ENCODE results near the gene NSF.
"Not testable (repeated sequence)": the region's sequence is repeated elsewhere in the genome, so short reads cannot be mapped to it uniquely, and the experiment has no call there.

NSF gene

DNA sequence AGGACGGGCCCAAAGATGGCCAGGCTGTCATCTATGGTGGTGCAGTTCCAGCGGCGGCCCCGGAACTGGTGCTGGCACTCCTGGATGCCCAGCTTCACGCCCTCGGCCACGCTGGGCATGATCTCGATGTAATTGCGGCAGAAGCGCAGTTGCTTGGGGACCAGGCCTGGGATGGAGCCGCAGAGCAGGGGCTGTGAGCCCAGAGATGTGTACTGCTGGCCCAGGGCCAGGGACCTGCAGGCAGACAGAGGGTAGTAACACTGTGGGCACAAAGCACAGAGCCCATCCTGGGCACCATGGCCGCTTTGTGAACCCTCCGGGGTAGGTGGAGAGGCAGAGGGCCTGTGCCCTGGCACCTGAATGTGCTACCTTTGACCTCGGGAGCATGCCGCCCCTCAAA is 183.2 kb downstream of the NSF start:
- no peak for DNase-seq (ENCODE audit: low read depth, low spot score)

DNA sequence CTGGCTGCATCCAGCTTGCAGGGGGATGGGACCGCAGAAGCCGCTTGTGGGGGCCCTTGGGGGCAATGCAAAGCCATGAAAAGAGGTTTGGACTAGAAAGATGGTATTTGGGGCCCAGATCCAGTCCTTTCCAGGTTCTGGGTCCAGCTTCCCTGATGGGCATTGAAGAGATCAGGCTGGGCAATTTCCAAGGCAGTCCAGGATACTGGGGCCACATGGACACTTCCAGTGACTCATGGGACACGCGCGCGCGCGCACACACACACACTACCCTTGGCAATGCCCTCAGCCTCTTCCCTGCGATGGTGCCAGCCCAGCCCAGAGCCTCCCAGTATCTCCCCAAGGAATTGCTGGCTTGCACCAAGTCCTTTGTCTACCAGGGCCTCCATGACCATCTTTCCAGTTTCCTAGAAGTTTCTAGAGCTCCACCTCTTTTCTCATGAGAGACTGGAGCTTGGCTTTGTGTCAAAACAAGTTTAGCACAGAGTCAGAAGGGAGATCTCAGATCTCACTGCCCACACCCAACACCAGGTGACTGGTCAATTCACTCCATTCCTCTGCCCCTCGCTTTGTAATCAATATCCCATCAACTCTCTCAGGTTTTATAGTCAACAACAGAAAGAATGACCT is 183.8 kb downstream of the NSF start:
- DNase-seq (ENCODE audit: low read depth, low spot score) = no peak

DNA sequence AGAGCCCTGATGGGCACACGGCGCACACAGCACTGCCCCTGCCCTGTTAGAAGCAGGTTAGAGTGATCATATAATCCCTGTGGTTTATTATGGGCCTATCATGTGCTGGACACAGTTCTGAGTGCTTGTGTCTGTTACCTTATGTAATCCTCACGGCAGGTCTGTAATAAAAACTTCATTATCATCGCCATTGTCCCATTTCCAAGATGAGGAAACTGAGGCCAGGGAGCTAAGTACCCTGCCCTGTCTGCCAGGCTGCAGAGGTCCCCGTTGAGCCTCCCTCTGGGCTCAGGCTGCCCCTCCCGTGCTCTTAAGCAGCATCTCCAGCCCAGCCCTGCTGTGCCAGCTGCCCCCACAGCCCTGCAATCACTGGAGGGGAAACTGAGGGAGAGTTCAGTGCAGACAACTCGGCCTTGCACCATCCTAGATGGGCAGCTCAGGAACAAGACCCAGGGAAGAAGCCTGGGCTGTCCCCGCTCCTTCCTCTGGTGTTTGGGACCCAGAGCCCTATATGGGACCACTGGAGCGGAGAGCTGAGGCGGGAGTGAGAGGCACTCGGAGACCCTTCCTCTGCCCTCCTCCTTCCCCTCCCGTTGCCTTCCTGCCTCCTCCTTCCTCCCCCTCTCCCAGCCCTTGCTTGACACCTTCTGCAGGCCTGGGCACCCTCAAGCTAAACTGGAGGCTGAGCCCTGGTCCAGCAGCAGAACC is 186.0 kb downstream of the NSF start:
- no peak for DNase-seq (ENCODE audit: low read depth, low spot score)

DNA sequence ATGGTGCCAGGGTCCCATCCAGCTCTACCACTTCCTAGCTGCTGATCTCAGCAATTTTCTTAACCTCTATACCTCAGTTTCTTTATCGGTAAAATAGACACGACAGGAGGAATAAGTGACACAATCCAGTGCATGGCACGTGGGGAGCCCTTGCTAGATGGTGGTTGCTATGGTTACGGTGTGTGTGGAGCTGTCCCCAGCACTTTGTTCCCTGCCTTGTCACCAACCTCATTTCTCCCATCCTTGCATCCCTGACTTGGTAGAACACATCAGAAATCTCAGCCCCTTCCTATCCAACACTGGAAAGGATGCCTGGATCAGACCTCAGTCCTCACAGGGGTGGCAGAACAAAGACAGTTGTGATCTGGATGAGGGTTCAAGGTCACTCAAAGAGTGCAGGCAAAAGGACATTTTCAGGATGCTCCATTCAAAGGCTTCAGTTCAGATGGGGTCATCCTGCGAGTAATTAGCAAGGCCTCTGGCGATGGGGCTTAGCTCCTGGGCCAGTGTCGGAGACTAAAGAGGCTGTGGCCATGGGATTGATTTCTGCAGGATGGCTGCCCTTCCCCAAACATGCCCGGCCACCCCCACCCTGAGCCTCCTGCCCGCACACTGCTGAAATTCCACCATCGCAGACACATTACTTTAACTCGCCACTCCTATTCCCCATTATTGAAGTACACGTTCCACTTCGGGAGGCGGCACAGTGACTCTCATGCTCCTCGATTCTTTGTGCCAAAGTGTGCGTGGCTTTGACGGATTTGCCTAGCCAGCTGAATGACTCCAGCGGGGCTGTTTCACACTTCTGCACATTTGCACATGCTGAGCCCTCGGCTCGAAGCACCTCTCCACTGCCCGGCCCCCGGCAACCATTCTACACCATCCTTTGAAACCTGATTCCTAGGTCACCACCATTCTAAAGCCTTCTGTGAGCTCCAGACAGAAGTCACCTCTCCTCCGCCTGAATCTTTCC is 187.8 kb downstream of the NSF start:
- DNase-seq (ENCODE audit: low read depth, low spot score) = no peak

DNA sequence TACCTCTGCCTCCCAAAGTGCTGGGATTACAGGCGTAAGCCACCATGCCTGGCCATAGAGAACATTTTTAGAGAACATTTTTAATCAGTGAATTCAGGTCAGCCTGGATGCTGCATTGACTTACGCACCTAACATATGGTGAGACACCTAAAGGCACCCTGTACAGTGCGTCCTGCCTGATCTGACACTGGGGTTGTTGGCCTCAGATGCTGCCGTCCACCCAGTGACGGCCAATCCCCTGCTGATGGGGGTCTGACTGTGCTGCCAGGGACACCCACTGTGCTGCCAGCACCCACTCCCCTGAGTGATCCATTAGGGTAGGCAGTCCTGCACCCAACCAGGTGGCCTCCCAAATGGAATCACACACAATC is 189.5 kb downstream of the NSF start:
- no peak for DNase-seq (ENCODE audit: low read depth, low spot score)

DNA sequence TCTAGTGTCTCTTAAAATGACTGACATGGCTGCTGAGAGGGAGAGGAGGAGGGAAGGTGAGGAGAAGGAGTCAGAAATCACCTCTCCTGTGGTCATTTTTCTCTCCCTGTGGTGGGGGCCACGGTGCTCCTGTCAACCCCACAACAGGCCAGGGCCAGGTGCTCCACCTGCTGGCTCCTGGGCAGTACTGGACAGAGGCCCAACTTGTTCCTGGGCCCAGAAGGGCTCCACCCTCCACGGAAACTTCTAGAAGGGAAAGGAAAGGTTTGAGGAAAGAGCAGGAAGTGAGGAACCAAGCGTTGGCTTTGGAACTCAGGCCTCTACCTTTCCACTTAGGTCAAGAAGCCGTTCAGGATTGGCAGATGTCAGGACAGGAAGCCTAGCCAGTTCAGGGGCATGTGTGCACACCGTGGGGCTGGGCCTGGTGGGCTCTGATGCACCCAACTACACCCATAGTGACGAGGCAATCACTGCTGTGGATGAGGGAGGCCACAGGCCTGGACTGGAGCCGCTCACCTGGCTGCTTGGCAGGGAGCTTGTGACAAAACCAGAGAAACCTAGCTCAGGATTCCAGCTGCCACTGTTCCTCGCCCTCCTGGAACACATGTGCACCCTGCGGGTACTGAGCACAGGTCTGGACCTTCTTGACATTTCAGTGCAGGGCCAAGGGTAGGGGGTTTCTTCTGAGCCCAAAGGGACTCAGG is 191.9 kb downstream of the NSF start:
- no peak for DNase-seq (ENCODE audit: low read depth, low spot score)

DNA sequence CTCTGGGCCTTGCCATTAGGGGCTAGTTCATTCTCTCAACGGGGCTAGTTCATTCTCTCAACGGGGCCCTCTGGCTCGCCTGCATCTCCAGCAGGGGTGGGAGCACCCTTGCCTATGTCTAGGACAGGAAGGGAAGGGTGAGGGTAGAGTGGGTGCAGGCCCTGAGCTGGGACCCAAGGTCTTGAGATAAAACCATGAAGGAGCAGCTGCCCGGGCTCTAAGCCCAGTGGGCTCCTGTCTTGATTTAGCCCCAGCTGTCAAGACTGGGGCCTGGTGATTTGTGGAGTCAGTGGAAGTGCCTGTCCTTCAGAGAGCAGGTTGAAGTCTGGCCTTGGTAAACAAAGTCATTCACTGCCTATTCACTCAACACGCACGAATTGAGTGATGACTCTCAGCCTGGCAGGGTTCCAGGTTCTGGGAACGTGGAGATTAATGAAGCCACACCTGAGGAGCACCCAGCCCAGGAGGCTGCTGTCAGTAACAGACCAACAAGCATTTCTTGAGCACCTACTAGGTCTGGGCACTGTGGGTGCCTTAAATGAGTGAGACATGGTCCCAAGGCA is 192.6 kb downstream of the NSF start:
- no peak for DNase-seq (ENCODE audit: low read depth, low spot score)

DNA sequence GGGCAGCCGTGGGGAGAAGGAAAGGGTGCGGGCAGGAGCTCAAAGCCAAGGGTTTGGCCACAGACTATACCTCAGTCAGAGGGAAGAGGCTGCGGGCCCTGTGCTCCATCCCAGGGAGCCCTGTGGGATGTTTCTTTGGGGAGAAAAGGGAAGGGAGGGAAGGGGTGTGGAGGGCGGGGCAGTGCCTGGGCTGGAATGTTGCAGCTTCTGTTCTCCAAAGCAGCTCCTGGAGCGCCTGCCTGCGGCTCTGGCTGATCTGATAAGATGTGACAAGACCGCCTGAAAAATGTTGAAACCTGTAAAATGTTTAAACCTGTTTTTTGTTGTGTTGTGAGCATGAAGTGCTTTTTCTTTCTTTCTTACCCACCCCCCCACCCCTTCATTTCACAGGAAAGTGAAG is 195.2 kb downstream of the NSF start:
- DNase-seq (ENCODE audit: low read depth, low spot score) = no peak

DNA sequence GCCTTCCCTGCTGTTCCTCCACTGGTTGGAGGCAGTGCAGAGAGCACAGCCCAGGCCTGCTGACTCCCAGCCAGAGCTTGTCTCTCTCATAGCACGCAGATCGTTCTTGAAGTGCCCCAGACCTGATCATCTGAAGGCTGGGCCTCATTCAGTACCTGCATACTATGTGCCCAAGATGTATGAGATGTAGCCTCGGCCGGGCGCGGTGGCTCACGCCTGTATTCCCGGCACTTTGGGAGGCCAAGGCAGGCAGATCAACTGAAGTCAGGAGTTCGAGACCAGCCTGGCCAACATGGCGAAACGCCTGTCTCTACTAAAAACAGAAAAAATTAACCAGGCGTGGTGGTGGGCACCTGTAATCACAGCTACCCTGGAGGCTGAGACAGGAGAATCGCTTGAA is 197.0 kb downstream of the NSF start:
- no peak for DNase-seq (ENCODE audit: low read depth, low spot score)

DNA sequence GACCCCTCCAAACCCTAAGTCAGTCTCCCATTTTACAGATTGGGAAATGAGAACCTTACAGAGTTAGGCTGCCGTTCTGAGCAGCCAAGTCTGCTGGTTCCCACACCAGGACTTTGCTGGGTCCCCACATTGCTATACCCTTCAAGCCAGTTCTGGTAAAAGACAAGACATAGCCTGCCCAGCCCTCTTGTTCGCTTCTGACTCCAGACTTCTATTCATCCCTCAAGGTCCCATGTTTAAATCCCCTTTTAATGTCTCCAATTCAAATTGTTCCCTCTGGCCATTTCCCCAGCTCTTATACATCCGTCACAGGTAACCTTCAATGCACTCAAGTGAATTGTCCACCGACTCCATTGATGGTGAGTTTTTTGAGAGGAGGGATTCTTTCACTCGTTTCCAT is 197.8 kb downstream of the NSF start:
- no peak for DNase-seq (ENCODE audit: low read depth, low spot score)

DNA sequence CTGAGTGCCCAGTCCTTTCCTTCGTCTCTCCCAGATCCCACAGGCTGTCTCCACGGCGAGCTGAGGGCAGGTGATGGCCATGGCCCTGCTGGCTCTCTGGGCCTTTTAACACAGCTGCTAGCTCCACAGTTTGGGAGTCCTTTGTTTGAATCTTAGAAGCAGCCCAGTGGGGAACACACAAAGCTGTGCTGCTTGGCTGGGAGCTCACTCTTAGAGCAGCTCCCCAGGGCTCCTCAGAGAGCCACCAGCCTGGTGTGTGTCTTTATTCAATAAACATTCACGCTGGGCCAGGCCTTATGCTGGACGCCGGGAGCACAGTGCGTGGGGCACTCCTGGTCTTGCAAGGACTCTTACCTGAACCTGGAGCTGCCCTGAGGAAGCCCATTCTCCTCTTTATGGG is 198.3 kb downstream of the NSF start:
- DNase-seq (ENCODE audit: low read depth, low spot score) = no peak

DNA sequence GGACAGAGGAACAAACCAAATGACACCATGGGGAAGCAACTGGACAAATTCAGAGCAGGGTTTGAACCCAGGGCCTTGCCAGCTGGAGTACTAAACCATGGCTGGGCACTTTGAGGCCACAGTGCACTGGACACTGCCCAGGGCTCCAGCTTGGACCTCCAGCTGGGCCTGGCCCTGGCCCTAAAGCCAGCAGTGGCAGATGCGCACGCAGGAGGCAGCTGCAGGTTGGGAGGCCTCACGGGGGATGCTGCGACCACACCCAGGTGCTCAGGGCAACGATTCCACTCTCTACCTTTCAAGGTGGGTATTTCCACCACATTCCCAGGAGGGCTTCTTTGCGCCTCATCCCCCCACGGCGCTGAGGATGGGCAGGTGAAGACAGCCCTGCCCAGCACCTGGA is 199.1 kb downstream of the NSF start:
- DNase-seq (ENCODE audit: low read depth, low spot score) = no peak

DNA sequence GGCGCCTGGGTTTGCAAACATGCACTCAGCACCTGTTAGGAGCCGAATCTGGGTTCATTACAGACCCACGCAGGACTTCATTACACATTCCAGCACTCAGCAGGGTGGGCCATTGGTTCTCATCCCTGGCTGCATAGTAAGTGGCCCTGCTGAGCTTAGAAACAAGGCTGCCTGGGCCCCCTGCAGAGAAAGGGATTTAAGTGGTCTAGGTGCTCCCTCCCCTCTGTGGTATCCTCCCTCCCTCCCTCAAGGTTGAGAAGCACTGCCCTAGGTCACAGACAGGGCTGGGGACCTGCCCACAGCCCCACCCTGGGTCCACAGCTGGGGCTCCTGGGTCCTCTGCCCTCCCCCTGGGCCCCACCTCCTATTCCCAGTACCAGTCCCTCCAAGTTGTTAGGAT is 199.7 kb downstream of the NSF start:
- no peak for DNase-seq (ENCODE audit: low read depth, low spot score)

DNA sequence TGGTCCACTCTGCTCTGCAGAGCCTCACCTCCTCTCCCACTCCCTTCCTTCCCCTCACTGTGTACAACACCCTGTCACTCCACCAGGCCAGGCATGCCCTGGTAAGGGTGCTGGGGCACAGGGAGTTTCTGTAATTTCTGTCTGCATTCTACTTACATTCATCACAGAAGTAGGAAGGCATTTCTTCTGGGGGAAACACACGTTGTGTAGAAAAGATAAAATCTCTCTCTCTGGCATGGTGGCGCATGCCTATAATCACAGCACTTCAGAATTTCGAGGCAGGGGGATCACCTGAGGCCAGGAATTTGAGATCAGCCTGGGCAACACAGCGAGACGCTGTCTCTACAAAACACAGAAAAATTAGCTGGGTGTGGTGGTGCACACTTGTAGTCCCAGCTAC is 201.1 kb downstream of the NSF start:
- no peak for DNase-seq (ENCODE audit: low read depth, low spot score)

DNA sequence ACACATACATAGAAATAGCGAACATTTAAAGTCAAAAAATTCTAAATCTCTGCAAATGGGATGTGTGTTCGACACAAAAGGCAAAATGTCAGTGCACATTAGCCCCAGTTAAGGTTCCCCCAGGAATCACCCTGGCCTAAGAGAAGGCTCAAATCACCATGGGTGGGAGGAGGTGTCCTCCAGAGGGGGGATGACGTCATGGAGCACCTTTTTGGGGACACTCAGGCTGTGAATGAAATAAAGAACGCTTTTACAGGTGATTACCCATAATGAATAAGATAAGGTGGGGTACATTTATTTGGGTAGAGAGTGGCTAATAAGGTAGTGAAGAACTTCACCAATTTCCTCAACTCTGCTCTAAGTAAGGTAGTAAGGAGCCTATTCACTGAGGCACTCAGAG is 201.6 kb downstream of the NSF start:
- DNase-seq (ENCODE audit: low read depth, low spot score) = no peak

DNA sequence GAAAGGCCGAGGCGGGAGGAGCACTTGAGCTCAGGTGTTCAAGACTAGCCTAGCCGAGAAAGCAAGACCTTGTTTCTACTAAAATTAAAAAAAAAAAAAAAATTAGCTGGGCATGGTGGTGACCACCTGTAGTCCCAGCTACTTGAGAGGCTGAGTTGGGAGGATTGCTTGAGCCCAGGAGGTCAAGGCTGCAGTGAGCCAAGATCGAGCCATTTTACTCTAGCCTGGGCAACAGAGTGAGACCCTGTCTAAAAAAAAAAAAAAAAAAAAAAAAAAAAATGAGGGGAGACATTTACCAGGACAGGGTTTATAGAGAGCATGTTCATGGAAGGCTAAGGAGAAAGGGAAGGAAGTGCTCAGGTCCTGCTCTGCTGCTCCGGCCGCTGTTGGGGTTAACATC is 202.6 kb downstream of the NSF start:
- not testable (repeated sequence) for DNase-seq (ENCODE audit: low read depth, low spot score)

DNA sequence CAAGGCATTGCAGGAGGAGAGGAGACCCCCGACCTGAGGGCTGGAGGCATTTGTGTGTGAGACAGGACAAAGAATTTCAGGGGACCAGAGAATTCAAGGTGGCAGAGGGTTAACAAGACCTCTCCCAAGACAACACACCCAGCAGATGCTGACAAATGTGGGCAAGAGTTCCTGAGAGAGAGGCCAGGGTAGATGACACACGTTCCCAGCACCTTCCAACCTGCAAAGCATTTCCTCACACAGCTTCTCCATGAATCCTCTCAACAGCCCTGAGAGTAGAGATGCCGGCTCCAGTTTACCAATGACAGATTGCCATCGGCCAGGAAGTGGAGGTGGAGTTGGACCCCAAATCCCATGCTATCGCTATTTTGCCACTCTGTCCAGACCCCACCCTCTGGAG is 203.1 kb downstream of the NSF start:
- no peak for DNase-seq (ENCODE audit: low read depth, low spot score)

DNA sequence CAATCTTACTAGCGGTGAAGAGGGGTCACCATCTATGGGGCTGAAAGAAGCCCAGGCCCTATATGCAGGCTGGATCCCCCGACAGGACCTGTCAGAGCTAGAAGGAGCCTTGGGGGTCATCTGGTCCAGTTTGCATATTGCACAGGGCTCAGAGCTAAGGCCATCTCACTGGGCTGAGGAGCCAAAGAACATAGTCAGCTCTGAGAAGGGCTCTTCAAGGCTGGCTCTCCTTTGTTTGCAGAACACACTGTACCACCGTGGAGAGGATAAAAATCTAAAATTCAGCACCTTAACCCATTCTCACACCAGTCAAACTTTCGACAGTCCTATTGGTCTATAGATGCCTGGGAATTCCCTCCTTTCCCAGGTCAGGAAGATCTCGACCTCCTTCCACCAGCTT is 203.8 kb downstream of the NSF start:
- no peak for DNase-seq (ENCODE audit: low read depth, low spot score)

DNA sequence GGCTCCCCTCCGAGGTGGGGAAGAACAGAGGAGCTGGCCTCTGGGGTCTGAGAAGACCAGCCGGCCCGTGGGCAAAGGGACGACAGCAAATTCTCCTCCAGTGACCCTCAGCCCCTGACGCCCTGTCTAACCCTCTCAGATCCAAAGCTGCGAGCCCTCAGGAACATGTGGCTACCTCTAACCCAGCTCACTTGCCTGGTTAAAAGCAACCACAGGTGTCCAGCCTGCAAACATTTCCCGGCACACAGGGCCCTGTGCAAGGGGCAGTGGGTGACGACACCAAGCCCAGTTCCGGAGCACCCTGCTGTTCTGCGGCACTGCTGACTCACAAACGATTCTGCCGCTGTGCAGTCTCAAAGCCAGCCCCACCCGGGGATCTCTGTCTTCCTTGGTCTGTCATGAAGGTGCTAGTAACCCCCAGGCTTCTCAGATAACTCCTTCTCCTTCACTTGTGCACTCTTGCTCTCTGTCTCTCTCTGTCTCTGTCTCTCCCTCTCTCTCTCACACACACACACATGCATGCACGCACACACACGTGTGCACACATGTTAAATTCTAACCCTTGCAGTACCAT is 205.0 kb downstream of the NSF start:
- peak; percentile 50 for DNase-seq (ENCODE audit: low read depth, low spot score)

DNA sequence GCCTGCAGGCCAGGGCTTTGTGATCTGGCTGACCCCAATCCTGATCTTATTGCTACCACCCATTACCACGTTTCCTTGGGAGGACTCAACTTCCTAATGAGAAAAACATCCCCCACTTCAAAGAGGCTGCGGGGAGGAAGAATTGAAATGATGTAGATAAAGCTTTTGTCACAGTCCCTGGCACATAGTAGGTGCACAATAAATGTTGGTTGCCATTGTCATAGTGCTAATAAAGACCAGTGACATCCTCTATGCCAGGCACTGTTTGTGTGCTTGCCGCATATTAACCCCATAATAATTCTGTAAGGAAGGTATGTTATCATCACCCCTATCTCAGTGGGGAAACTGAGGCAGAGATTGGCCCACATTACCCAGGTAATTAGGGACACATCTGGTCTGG is 205.6 kb downstream of the NSF start:
- DNase-seq (ENCODE audit: low read depth, low spot score) = no peak

DNA sequence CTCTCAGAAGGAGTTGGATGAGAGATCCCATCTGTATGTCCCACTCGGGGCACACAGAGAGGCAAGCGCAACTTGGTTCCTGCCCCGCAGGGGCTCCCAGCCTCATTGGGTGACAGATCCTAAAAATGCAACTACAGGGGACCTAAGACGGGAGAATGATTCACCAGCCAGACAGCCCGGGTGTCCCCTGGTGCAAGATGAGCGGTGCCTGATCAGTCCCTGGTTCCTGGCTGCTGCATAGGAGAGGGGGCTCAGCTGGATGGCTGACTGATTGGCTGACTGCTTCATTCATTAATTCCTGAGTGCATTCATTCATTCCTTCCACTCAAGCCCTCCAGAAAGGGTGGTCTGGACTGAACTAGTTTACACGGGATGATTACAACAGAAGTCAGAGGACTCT is 206.1 kb downstream of the NSF start:
- no peak for DNase-seq (ENCODE audit: low read depth, low spot score)

Data from smooth muscle cell of the brain vasculature (primary cell).